OCI-LY1 (cell line): Measurements from ENCODE around the gene OLIG1.

Experiments used
- H2AFZ ChIP-seq: fragments of 200-600 bp; sonication (generic), shearing (Covaris generic); 2 replicates; pipeline ENCODE4 v1.6.0; 2014; ENCODE audit warnings: antibody characterized with exemption, mild to moderate bottlenecking, low read length
- H3F3A ChIP-seq: fragments of 200-600 bp; sonication (generic), shearing (Covaris generic); 2 replicates; pipeline ENCODE4 v1.6.0; 2014; ENCODE audit warnings: mild to moderate bottlenecking, antibody characterized with exemption, low read length, moderate library complexity; ENCODE audit not compliant: insufficient read depth
- H3K27ac ChIP-seq: fragments of 200-600 bp; sonication (generic); 2 replicates; pipeline ENCODE4 v1.5.1; 2014; ENCODE audit warnings: low read length, mixed run types, mild to moderate bottlenecking, low read depth; ENCODE audit not compliant: poor library complexity, severe bottlenecking
- H3K27me3 ChIP-seq: fragments of 200-600 bp; sonication (generic); 2 replicates; pipeline ENCODE4 v1.6.0; 2014; ENCODE audit warnings: antibody characterized with exemption, mild to moderate bottlenecking, low read length, moderate library complexity; ENCODE audit not compliant: insufficient read depth
- H3K36me3 ChIP-seq: fragments of 200-600 bp; sonication (generic); 2 replicates; pipeline ENCODE4 v1.6.1; 2014; ENCODE audit warnings: mild to moderate bottlenecking, antibody characterized with exemption, low read length, moderate library complexity, mixed read lengths; ENCODE audit not compliant: insufficient read depth
- H3K4me1 ChIP-seq: fragments of 200-600 bp; sonication (generic); 2 replicates; pipeline ENCODE4 v1.5.1; 2014; ENCODE audit warnings: mild to moderate bottlenecking, low read length, moderate library complexity; ENCODE audit not compliant: insufficient read depth, severe bottlenecking
- H3K4me2 ChIP-seq: fragments of 200-600 bp; sonication (generic), shearing (Covaris generic); 2 replicates; pipeline ENCODE4 v1.6.1; 2014; ENCODE audit warnings: low read length
- H3K4me3 ChIP-seq: fragments of 200-600 bp; sonication (generic); 2 replicates; pipeline ENCODE4 v1.5.1; 2014; ENCODE audit warnings: low read length, low read depth, mild to moderate bottlenecking, mixed read lengths; ENCODE audit not compliant: poor library complexity, severe bottlenecking
- H3K79me2 ChIP-seq: fragments of 200-600 bp; shearing (Covaris generic); 2 replicates; pipeline ENCODE4 v1.6.1; 2016; ENCODE audit warnings: mixed run types, low read length, mixed read lengths; ENCODE audit not compliant: insufficient read depth
- H3K9ac ChIP-seq: fragments of 200-600 bp; sonication (generic), shearing (Covaris generic); 2 replicates; pipeline ENCODE4 v1.6.1; 2014; ENCODE audit warnings: mild to moderate bottlenecking, low read length, mixed read lengths
- H3K9me2 ChIP-seq: fragments of 200-600 bp; sonication (generic), shearing (Covaris generic); 2 replicates; pipeline ENCODE4 v1.6.1; 2014; ENCODE audit warnings: low read depth, mild to moderate bottlenecking, low read length, mixed read lengths
- H3K9me3 ChIP-seq: fragments of 200-600 bp; shearing (Covaris generic); 2 replicates; pipeline ENCODE4 v1.6.1; 2014; ENCODE audit warnings: low read length, mixed read lengths
- H4K20me1 ChIP-seq: fragments of 200-600 bp; sonication (generic), shearing (Covaris generic); 2 replicates; pipeline ENCODE4 v1.6.0; 2016; ENCODE audit warnings: mild to moderate bottlenecking, low read length; ENCODE audit not compliant: insufficient read depth
- CTCF ChIP-seq: fragments of 200-600 bp; sonication (generic), shearing (Covaris generic); IDR thresholded peaks from 2 replicates; pipeline ENCODE4 v1.5.1; 2017; ENCODE audit warnings: mild to moderate bottlenecking, antibody characterized with exemption, low read length, moderate library complexity, mixed read lengths
- EZH2 ChIP-seq: fragments of 200-600 bp; sonication (generic), shearing (Covaris generic); IDR thresholded peaks from 2 replicates; pipeline ENCODE4 v1.8.0; 2017; ENCODE audit warnings: borderline replicate concordance, mixed run types, mild to moderate bottlenecking, antibody characterized with exemption, low read length, moderate library complexity, mixed read lengths

The OLIG1 gene

GRCh38 chr21:33112151-33112550 is 42.2 kb downstream of the OLIG1 start:
- no peaks in the 10 kb centered on the region for H3K36me3 ChIP-seq
- no peak overlapping the region for H2AFZ ChIP-seq
- H3K79me2 ChIP-seq, result no peaks in the 10 kb centered on the region
- H3K4me1 ChIP-seq, result no peaks in the 10 kb centered on the region
- H4K20me1 ChIP-seq, result no peaks in the 10 kb centered on the region
- H3K4me3 ChIP-seq, result no peak overlapping the region
- H3F3A ChIP-seq, result no peaks in the 10 kb centered on the region
- TF ChIP-seq CTCF, result no peak
- TF ChIP-seq EZH2, result no peak
- no peak overlapping the region for H3K27ac ChIP-seq
- H3K9me2 ChIP-seq, result no peaks in the 10 kb centered on the region
- no peaks in the 10 kb centered on the region for H3K9me3 ChIP-seq
- H3K27me3 ChIP-seq, result 0 out of 2 replicates have a peak, but pooled peaks cover 5% of the 10 kb centered on the region
- H3K4me2 ChIP-seq, result no peak overlapping the region
- H3K9ac ChIP-seq, result no peak overlapping the region

- Histone ChIP-seq H3K9ac (no peak overlapping the region), H3F3A (no peaks in the 10 kb centered on the region), H3K27me3 (0 out of 2 replicates have a peak, but pooled peaks cover 5% of the 10 kb centered on the region), H3K27ac (no peak overlapping the region), H3K4me1 (no peaks in the 10 kb centered on the region), H3K9me3 (no peaks in the 10 kb centered on the region), H3K4me2 (no peak overlapping the region), H3K9me2 (no peaks in the 10 kb centered on the region), H3K79me2 (no peaks in the 10 kb centered on the region), H3K36me3 (no peaks in the 10 kb centered on the region), H3K4me3 (no peak overlapping the region), H4K20me1 (no peaks in the 10 kb centered on the region), H2AFZ (no peak overlapping the region)
- TF ChIP-seq EZH2 (no peak), CTCF (no peak)
Observed at GRCh38 chr21:33112681-33113080, 42.7 kb downstream of the OLIG1 start.

- Histone ChIP-seq H3K4me2 (no peak overlapping the region), H3K9me3 (no peaks in the 10 kb centered on the region), H3F3A (no peaks in the 10 kb centered on the region), H3K27me3 (0 out of 2 replicates have a peak, but pooled peaks cover 2% of the 10 kb centered on the region), H2AFZ (no peak overlapping the region), H3K9me2 (no peaks in the 10 kb centered on the region), H3K9ac (no peak overlapping the region), H4K20me1 (no peaks in the 10 kb centered on the region), H3K4me3 (no peak overlapping the region), H3K79me2 (no peaks in the 10 kb centered on the region), H3K27ac (no peak overlapping the region), H3K36me3 (no peaks in the 10 kb centered on the region), H3K4me1 (no peaks in the 10 kb centered on the region)
- no peak for TF ChIP-seq CTCF
- TF ChIP-seq EZH2, result no peak
Observed at GRCh38 chr21:33113131-33113530, 43.2 kb downstream of the OLIG1 start.
